HG03558 (cell line): ENCODE data around the gene HOXD13.

ENCODE experiments used
- ATAC-seq: cut with Tn5 transposase; IDR thresholded peaks from one replicate; pipeline ENCODE4 v1.9.1; 2021; ENCODE audit warnings: moderate number of reproducible peaks; ENCODE audit not compliant: unreplicated experiment; ENCODE audit errors: extremely low read depth

Gene HOXD13

DNA sequence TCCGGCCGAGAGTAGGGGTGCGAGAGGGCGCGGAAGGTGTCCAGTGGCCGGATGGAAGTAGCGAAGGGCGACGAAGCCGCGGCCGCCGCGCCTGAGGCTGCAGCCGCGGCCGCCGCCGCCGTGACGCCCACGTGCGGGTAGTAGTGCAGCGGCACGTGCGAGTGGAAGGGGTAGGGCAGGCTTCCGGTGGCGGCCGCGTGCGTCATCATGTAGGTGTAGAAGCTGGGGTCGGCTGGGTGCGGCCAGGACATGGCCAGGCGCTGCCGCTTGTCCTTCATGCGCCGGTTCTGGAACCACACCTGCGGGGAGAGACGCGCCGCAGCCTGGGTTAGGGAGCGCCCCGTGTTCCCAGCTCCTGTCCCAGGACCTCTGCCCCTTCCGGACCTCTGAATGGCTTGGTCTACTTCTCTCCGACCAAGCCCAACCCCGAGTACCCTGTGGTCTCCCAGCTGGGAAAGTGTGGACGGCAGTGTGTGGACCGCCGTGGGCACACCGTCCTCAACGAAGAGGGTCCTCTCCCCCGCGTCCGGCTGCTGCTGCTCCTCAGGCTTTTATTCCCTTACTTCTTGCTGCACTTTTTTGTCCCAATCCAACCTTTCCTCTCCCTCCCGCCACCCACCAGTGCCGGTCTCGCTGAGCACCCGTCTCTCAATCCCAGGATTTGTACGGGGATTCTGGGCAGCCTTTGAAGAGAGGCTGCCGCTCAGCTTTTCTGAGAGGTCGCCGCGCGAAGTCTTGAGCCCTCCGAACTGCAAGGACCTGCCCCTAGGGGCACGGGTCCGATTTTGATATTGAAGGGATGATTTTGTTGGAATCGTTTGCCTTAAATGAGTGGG is 11.8 kb upstream of the HOXD13 start:
- ATAC-seq = no peak

DNA sequence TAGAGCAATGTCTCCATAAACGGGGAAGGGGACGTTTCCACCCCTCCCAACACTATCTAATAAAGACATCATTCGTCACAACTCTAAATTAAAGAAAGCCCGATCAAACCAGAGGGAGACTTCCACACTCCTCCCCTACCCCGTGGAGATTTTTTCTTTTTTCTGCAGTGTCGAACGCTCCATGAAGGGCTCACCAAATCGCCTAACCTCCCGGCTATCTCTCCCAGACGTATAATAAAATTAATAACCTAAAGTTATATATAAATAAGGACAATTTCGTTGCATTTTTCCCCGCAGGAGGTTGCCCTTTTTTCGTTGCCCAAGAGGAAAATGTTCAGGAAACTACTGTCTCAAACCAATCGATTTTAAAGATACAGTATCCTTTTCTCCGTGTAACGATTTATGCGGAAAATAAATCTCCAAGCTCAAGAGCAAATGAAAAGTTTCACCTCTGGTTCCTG is 11.1 kb upstream of the HOXD13 start:
- ATAC-seq = no peak

DNA sequence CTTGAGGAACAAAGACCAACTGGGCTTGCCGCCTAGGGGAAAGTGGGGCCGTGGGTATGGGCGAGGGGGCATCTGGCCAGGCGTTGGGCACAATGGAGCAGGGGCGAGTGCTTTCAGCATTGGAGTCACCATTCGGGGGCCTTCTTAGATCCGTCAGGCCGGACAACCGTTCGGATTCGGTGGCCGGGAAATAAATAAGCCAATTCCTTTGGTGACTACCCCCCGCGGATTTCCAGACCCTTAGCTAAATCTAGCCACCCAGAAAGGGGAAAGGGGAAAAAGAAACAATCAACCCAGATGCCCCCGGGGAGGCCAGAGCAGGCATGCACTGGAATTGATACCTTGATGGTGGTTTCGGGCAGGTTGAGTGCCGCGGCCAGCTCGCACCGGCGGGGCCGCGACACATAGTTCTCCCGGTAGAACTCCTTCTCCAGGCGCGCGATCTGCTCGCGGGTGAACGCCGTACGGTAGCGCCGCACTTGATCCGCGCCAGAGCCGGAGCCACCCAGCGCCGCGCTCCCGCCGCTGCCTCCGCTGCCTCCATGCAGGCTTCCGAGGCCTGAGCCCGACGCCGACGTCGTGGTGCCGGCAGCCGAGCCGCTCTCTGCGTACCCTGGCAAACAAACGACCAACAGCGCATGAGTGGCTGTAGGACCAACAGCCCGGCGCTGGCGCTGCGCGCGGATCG is 10.5 kb upstream of the HOXD13 start:
- no peak for ATAC-seq

DNA sequence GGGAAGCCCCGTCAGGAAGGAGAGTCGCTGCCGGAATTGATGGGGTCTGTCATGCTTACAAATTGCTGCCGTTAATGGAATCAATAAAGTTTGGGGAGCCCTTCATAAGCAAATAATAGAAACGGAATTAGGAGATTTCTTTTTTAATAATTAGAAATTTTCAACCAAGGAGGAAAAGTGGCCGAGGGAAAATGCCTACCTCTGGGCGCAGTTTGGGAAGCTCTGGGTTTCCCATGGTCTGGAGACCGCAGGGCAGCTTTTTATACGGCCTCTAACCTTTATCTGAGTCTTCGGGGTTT is 10.0 kb upstream of the HOXD13 start:
- no peak for ATAC-seq

DNA sequence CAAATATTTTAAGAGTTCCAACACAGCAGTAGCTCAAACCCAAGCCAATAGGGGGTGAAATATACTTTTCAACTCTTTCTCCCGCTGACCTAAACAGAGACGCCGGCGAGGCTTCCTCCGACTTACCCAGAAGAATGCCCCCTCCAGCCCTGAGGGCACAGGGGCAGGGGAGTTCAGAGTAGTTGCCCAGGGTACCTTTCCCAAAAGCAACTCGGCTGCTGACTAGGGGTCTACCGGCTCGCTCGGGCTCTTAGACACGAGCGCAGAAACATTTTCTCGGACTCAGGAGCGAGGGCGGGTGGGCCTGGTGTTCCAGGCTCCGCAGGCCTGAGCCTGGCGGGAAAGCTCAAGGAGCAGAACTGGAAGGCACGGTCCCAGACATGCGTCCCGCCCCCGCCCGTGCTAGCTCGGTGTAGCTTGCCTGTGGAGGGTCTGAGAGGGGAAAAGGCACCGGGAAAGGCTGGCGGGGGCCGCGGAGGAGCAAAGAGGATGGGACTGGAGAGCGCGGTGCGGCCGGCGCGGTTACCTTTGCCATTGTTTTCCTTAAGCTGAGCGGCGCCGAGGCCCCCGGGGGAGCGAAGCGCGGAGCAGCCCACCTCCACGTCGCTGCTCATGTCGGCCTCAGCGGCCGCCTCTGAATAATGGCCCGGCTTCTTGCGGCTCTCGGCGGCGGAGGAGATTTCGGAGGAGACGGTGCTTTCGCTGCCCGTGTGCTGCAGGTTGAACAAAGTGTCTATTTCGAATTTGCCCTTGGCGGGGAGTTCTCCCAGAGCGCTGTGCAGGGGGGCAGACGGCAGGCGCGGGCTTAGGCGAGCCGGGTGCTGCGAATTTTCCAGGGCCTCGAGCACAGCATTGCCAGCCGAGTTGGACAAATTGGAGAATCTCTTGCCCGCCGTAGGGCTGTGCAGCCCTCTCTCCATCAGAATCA is 9.4 kb upstream of the HOXD13 start:
- no peak for ATAC-seq

DNA sequence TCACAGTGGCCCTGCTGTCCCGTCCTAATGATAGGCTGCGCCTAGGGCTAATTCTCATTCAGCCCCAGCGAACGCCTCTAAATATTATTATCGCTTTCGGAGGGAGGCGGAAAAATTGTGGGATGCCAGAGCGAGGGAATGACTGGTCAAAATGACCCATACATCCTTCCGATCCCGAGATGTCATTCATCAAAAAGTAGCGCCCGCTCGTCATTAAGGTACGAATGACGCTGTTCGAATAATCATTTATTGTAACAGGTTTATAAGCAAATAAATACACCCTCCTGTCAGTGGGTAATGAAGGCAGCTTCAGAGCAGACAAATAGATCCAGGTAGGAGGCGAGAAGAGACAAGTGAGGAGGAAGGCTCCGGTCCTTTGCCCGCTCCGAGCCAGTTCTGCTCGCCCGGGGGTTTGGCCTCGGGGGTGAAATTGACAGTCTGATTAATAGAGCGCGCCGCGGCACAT is 8.7 kb upstream of the HOXD13 start, which contains the start of gene EVX2:
EVX2 (minus strand) TSS at position 167 of the 466 bp plus-strand sequence. CDS start 186 bp downstream, outside the sequence.
- no peak for ATAC-seq

DNA sequence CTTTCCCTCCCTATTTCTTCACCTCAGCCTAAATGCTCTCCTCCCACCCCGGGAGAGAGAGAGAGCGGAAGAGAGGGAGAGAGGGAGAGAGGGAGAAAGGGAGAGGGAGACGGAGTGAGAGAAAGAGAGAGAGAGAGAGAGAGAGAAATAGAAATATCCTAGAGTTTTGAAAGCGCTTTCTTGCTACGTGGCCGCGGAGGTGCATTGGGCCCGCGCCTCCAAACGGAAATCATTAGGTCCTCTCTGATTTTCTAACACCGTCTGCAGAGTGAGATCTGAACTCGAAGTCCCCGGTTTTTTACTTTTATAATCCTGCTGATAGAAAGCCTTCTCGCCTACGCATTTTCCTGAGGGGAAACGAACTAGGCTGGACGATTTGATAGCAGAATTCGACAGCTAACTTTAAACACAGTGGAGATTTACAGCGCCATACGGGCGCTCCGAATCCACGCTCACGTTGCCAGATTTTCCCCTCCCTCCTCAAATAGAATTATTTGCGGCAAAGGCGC is 7.9 kb upstream of the HOXD13 start:
- no peak for ATAC-seq

DNA sequence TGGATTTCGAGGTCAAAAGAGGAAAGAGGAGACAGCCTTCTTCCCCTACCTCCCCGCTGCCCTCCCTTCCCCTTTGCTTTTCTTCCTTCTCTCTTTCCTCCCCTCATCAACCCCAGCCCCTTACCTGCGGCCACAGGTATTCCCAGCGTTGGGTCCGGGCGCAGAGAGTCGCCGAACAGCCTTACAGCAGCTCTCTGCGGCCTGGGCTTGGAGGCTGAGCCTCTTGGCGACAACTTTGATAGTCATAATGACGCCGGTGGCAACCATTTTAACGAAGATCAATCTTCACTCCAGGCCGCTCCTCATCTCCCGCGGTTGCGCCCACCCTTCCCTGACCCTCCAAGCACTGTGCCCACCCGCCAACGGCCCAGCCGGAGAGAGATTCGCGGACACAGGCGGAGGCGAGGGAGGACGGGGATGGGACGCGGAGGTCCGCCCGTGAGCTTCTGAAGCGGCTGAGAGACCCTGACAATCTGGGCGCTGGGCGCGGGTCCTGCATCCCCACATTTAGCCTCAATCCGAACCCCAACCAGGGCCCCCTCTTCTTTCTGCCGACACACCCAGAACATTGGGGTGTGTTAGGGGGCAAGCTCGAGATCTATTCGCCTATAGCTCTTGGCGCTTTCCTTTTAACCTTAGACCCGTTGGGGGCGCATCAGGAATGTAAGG is 7.3 kb upstream of the HOXD13 start:
- no peak for ATAC-seq

DNA sequence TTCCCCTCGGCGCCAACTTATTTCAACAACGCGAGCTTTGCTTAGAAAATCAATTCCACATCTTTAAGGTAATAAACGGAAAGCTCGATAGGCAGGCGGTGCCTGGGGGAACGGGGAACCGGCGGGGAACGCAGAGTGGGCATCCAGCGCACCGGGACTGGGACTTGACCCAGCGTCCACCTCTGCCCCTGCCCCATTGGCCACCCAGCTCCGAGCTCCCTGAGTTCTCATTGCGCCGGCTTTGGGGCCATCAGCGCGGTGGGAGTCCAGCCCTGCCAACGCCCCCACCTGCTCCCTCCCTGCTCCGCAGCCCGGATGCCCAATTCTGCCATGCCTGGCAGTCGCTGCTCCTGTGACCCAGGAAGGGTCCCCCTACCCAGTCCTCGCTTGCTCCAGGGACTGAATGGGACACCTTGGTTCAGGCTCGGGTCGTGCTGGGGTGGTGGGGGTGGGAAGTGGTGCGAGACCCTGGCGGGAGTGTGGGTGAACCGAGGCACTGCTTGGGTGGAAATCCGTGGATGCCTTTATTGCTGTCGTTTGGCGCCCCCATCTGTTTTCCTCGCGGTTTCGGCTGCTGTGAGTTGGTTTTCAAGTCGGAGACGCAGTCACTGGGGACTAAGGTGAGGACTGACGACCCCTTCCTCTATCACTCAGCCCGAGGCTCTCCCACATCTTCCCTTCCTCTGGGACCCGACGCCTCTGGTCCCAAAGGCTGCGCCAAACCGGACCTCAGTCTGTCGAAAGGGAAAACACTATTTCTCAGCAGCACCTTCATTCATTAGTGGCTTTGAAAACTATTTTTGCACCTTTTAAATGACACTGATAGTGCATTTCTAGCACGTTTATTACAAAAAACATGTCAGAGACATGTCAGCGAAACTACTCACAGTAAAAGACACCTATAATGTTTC is 6.4 kb upstream of the HOXD13 start:
- ATAC-seq = no peak

DNA sequence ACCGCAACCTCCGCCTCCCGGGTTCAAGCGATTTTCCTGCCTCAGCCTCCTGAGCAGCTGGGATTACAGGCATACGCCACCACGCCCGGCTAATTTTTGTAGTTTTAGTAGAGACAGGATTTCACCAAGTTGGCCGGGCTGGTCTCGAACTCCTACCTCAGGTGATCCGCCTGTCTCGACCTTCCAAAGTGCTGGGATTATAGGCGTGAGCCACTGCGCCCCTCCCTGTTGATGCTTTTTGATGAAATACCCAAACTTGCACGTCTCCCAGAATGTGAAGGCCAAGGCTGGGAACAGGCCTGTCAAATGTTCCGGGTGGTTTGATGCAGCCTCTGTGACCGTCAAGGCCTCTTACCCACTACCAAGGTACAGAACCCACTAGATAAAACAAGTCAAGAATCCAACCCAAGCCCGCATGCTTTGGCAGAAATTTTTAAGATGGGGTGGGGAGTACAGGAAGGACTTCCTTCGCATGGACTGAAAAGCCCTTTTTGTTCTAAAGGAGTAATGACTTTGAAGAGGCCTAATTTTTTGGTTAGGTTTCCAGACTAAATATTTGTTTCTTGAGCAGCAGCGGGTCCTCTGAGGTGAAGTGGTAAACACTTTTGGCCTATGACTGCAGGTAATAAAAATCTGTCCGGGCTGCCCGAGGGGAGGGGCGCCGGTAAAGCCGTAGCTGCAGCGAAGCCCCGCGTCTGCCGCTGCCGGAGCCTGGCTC is 5.0 kb upstream of the HOXD13 start:
- no peak for ATAC-seq

DNA sequence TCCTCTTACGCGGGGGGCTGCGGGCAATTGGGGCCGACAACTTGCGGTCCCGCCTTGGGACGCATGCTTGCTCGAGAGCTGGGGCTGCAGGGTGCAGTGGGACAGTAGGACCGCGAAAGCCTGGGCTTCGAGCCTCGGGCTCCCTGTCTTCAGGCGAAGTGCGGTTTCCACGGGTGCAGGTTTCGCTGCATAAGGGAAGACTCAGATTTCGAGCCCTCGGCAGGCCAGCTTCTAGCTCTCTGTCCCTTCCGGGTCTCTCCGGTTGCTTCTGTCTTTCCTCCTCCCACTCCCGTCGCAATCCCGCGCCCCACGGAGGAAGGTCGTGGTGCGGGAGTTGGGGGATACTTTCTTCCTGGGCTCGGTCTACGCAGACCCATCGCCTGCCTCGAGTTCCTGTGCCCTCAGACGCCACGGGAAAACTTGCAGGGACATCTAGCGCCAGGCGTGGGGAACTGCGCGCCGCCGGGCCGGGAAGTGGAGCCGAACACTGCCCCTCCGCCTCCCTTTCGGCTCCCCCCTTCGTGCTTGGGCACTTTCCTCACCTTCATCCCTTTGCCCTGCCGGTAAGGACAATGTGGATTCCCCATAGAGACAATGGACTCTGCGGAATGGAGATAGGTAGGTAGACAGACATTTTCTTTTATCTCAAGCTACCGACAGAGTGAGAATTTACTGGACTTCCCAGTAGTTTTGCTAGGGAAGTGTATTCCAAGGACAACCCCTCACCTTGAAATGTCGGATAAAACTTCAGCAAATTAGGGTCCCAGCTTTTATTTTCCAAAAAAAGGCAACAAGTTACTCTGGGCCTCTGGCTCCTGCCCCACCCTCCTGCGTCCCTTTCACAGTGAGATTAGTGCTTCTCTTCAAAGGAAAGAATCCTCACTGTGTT is 4.2 kb upstream of the HOXD13 start:
- no peak for ATAC-seq

DNA sequence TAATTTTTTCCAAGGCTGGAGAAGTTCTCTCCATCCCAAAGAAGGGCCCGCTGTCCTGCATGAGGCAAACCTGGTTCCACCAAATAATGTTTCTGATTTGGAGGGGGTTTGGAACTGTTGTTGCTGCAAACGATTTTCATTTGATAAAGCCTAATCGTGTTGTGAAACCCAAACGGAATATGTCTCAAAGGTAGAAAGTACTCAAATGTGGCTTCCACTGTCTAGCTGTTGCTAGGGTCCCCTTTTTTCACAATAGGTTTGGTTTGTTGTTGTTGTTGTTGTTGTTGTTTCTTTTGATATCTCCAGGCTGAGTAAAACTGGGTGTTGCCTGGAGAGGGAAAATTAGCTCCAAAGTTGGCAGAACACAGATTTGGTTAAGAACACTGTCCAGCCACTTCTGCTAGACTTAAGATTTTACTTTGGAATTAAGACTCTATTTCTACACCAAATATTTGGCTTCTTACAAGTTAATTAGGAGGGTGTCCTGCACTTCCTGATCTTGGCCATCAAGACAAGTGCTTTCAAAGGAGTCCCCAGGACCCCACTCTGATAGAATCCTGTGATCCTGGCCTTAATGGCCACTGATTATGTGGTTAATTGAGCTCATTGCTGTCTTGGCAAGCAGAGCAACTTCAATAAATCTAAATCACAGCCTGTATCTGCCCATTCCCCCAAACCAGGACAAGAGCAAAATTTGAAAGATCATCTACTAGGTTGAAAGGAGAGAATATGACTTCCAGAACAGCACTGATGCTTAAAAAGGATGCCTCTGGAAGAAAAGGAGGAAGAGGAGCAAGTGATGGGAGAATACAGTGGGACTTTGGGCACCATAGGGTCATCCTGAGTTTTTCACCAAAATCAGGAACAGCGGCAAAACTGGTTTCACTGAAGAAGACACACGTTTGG is 3.3 kb upstream of the HOXD13 start:
- no peak for ATAC-seq

DNA sequence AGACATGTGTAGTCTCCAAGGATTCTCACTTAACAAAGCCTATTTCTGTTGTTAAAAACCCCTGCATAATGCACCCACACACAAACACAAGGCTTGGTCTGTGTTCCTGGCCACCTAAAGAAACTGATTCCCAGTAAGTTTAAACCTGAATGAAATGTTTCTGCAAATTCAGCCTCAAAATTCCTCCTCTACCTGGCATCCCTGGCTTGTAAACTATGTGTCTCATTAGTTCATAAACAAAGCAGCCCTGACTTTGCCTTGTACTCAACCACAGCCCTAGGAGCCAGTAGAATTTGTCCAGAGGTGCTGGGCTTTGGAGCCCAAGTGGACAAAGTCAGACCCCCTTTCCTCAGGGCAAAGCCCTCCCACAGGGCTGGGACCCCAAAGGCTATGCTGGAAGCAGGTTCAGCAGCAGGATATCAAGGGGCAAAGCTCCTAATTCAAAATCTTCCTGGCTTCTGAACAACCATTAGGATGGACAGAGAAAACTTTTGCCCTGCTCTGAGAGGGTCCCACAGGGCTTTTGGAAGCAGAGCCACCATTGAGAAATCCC is 2.6 kb upstream of the HOXD13 start:
- ATAC-seq = no peak

DNA sequence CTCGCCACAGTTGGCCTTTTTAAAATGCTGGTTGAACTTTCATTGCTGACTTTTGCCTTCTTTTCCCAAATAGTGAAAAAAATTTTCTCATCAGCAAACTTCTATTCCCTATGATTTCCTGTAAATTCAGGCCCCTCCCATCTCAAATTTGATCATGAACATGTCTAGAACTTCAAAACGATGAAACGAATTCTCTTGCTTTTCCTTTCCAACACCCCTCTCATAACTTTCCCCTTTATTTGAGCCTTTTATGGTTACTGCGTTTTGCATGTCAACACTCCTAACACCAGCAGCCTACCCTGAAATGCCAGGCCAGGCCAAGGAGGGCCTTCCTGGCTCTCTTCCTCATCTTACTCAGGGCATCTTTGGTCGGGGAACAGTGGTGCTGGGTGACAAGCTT is 1.7 kb upstream of the HOXD13 start:
- no peak for ATAC-seq

DNA sequence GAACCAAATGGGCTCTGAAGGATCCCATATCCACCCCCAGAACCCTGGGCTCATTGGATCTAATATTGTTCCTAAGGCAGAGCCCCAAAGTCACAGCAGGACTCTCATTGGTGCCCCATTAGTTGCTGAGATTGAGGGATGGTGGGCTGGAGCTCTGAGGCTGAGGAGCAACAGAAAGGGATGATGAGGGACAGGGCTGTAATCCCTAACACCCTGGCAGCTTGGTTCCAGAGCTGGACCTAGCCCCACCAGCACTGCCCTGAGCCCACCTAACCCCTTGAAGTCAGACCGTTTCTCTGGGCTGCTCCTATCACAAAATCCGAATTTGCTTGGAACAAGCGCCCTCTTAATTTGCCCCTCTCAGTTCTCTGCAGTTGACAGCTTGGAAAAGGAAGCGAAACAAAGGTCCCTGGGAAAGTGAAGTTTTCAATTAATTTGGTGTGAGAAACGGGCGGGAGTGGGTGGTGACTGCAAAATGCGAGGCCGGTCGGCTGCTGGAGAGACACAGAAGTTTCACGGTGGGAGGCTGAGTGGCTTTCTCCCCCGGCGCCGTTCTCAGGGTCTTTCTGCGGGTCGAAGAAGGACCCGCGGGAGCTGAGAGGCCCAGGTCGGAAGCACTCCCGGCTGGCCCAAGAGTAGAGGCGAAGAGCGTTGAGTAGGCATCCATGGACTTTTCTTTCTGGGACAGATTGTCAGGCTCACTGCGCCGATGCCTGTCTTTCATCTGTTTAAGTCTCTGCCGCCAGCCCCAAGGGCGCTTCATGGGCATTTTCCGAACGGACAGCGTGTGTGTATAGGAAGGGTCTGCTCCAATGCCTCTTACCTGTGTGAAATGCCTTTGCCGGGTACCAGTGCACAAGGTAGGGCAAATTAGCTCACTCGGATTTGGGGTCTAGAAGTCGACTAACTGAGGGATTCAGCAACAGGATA is 927 bp upstream of the HOXD13 start:
- ATAC-seq = no peak
